ENCODE measurements around the gene NUTM2D. TPM values are rescaled to one million over a fixed set of nuclear protein-coding genes. Genes with fewer than 3 reads are reported as not detected.
"Not testable (repeated sequence)": the region's sequence is repeated elsewhere in the genome, so short reads cannot be mapped to it uniquely, and the experiment has no call there.

The NUTM2D gene
- total RNA-seq, 1 donor from 2014 or later: 11.0 TPM

DNA sequence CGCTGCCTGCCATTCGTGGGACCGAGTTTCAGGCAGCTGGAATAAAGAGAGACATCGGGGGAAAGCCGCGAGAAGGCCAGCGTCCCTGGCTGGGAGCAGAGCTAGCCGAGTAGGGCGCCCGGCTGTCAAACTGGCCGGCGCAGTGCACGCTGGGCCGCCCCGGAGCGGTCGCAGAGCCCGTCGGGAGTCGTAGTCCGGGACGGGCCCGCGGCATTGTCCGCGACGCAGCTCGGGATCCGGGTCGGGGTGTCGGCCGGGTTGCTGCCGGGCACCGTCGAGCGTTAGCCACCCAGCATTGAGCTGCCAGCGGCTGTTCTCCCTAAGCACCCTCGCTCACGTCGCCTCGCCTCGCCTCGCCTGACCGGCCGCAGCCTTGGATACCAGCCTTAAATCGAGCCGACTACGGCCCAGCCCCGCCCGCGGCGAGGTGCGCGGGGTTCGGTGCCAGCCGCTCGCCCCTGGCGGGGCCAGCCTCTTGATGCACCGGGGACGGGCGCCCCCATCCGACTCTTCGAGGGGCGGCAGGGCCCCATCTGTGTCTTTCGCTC lies 14.8 kb upstream of the NUTM2D start:
- TF ChIP-seq, protein P1, sequence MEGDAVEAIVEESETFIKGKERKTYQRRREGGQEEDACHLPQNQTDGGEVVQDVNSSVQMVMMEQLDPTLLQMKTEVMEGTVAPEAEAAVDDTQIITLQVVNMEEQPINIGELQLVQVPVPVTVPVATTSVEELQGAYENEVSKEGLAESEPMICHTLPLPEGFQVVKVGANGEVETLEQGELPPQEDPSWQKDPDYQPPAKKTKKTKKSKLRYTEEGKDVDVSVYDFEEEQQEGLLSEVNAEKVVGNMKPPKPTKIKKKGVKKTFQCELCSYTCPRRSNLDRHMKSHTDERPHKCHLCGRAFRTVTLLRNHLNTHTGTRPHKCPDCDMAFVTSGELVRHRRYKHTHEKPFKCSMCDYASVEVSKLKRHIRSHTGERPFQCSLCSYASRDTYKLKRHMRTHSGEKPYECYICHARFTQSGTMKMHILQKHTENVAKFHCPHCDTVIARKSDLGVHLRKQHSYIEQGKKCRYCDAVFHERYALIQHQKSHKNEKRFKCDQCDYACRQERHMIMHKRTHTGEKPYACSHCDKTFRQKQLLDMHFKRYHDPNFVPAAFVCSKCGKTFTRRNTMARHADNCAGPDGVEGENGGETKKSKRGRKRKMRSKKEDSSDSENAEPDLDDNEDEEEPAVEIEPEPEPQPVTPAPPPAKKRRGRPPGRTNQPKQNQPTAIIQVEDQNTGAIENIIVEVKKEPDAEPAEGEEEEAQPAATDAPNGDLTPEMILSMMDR (IDR thresholded peaks at IDR 0.05; ENCODE audit: unreplicated experiment): peak; percentile 31
- DNase-seq (ENCODE audit: low spot score in 2 of 2, unreplicated experiment in 2 of 2): peak; percentile 66 to 84
- H3K27ac Mint-ChIP-seq: peak overlapping the region; percentile 98
- H3K9me3 Mint-ChIP-seq; H3K27me3 Mint-ChIP-seq (ENCODE audit: low read depth); H3K36me3 Mint-ChIP-seq: not testable (repeated sequence)
- peaks cover 20% of the 10 kb centered on the region for H3K4me1 Mint-ChIP-seq
- peak overlapping the region; percentile 85 for H3K4me3 Mint-ChIP-seq

DNA sequence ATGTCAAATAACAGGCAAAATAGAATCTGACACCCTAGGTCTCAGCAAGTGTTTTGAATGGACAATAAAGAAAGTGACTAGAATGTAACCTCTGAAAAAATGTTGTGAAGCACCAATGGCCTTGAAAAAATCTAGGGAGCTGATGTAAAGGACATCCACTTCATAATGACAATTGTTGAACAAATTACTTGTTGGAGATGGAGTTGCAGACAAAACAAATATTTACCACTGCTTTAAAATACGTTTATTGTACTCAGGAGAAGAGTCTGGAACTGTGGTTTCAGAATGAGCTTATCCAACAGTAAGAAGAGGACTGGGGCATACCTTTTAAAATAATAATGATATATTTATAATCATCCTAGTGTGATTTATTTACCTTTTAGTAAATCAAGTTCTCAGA lies 11.8 kb upstream of the NUTM2D start:
- H3K27me3 Mint-ChIP-seq (ENCODE audit: low read depth); H3K27ac Mint-ChIP-seq; H3K4me3 Mint-ChIP-seq; H3K36me3 Mint-ChIP-seq; H3K9me3 Mint-ChIP-seq; DNase-seq (ENCODE audit: low spot score in 2 of 2, unreplicated experiment in 2 of 2): not testable (repeated sequence)
- peaks cover 11% of the 10 kb centered on the region for H3K4me1 Mint-ChIP-seq

DNA sequence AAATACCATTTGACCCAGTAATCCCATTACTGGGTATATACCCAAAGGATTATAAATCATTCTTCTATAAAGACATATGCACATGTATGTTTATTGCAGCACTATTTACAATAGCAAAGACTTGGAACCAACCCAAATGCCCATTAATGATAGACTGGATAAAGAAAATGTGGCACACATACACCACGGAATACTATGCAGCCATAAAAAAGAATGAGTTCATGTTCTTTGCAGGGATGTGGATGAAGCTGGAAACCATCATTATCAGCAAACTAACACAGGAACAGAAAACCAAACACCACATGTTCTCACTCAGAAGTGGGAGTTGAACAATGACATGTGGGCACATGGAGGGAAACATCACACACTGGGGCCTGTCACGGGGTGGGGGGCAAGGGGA lies 7.4 kb upstream of the NUTM2D start:
- H3K4me1 Mint-ChIP-seq; H3K9me3 Mint-ChIP-seq; H3K27me3 Mint-ChIP-seq (ENCODE audit: low read depth); H3K4me3 Mint-ChIP-seq; DNase-seq (ENCODE audit: low spot score in 2 of 2, unreplicated experiment in 2 of 2); H3K27ac Mint-ChIP-seq; H3K36me3 Mint-ChIP-seq: not testable (repeated sequence)

DNA sequence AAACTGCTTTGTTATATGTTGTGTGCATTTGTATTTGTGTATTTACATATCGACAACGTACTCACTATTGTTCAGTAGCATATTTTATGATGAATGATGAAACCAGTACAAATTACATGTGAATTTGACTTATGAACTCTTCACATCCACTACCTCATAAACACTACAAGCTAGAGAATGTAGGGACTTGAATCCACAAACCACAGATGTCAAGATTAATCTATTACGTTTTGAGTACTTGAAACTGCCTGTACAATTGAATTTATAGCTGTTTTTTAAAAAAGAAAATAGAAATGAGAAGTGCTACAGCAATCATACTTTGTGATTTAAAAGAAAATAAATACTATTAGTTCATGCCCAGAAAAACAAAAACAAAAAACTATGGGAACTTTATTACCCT lies 4.7 kb upstream of the NUTM2D start:
- H3K4me1 Mint-ChIP-seq; H3K27ac Mint-ChIP-seq; H3K9me3 Mint-ChIP-seq; H3K36me3 Mint-ChIP-seq; H3K4me3 Mint-ChIP-seq; DNase-seq (ENCODE audit: low spot score in 2 of 2, unreplicated experiment in 2 of 2); H3K27me3 Mint-ChIP-seq (ENCODE audit: low read depth): not testable (repeated sequence)

DNA sequence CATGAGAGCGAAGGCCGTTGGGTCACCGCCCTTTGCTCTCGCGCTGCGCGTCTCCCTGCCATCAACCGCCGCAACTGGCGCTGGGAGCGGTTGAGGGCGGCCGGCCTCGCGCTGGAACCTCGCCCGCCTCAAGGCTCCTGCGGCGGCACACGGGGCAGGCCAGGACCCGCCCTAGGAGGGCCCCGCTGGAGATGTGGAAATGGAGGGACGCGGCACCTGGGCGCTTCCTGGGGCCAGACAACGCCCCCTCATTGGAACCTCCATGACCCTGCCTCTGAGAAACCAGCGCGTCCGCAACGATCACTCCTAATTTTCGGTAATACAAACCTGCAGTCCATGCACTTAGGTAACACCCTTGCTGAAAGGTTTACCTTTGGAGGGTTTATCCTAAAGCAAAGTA lies 2.4 kb upstream of the NUTM2D start:
- not testable (repeated sequence) for H3K4me1 Mint-ChIP-seq; H3K36me3 Mint-ChIP-seq; H3K27me3 Mint-ChIP-seq (ENCODE audit: low read depth); DNase-seq (ENCODE audit: low spot score in 2 of 2, unreplicated experiment in 2 of 2); H3K4me3 Mint-ChIP-seq; H3K27ac Mint-ChIP-seq; H3K9me3 Mint-ChIP-seq

DNA sequence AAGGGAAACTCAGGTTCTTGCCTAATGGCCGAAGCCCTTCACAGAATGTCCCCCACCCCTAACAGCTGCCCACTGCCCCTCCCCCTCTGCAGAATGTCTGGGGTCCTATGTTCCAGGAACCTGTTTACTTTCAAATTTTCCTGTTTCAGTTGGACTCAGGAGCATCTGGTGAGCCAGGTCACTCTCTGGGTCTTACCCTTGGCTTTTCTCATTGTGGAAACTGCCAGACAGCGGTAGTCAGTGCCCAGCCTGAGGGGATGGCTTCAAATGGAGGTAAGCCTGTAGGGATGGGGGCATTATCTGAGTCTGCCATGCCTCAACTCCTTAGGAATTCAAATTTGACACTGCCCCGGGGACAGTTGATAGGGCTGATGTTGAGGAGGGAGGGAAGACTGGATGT lies 615 bp downstream of the NUTM2D start:
- not testable (repeated sequence) for H3K4me3 Mint-ChIP-seq; H3K4me1 Mint-ChIP-seq; H3K27me3 Mint-ChIP-seq (ENCODE audit: low read depth); H3K36me3 Mint-ChIP-seq; H3K27ac Mint-ChIP-seq; DNase-seq (ENCODE audit: low spot score in 2 of 2, unreplicated experiment in 2 of 2); H3K9me3 Mint-ChIP-seq

DNA sequence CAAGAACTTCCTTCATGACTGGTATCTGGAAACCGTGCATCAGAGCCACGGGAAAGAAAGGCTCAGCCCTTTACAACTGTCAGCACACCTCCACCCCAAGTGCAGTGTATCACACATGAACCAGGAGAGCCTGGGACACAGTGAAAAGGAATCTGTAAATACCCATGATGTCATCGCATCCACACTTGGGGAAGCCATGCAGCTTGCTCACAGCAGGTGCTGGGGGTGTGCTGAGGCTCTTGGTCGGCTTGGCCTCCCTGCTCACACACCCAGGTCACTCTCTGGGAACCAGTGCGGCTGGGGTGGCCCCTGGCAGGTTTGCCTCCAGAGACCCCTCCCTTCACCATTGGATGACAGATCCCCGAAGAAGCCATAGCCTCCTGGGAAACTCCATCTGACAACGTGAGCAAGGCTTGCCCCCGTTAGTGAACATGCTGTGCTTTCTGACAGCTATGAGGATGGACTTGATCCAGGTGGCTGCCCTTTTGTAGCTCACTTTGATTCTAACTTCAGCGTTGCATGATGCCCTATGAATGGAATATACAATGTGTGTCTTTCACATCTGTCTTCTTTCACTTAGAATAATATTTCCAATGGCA lies 12.1 kb downstream of the NUTM2D start:
- not testable (repeated sequence) for H3K27ac Mint-ChIP-seq; H3K27me3 Mint-ChIP-seq (ENCODE audit: low read depth); H3K4me1 Mint-ChIP-seq; H3K36me3 Mint-ChIP-seq; H3K4me3 Mint-ChIP-seq; DNase-seq (ENCODE audit: low spot score in 2 of 2, unreplicated experiment in 2 of 2); H3K9me3 Mint-ChIP-seq

DNA sequence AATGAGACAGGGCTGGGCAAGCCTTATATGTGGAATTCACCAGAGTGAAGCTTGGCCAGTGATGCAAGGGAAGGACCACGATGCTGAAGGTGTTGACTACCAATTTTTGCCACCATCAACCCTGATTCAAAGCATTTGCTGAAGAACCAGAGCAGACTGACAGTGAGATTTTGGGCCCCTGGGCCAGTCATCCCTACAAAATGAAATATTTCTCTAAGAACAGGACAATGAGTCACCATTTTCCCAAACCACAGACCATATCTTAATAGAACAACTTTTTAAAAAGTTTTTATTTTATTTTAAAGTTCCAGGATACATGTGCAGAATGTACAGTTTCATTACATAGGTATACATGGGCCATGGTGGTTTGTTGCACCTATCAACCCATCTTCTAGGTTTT lies 16.5 kb downstream of the NUTM2D start:
- H3K27me3 Mint-ChIP-seq (ENCODE audit: low read depth); H3K4me3 Mint-ChIP-seq; H3K36me3 Mint-ChIP-seq; H3K27ac Mint-ChIP-seq; H3K9me3 Mint-ChIP-seq; H3K4me1 Mint-ChIP-seq; DNase-seq (ENCODE audit: low spot score in 2 of 2, unreplicated experiment in 2 of 2): not testable (repeated sequence)

DNA sequence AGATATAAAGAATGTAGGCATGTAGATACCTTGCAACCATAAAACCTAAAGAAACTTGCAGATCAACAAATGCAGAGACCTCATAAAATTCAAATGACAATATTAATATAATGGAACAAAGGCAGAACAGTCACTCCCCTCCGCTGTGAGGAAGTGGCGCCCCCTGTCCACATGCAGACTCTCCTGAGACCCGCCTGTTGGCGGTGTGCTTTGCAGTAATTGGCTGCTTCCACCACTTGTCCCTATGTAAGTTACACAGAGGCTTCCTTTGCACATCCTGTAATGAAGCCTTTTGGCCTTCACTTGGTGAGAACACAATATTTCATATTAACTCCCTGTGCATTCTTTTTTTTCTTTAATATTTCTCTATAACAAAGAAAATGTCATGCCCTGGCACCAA lies 21.6 kb downstream of the NUTM2D start:
- DNase-seq (ENCODE audit: low spot score in 2 of 2, unreplicated experiment in 2 of 2); H3K36me3 Mint-ChIP-seq; H3K27ac Mint-ChIP-seq; H3K4me1 Mint-ChIP-seq; H3K9me3 Mint-ChIP-seq; H3K4me3 Mint-ChIP-seq: not testable (repeated sequence)
- peaks cover 11% of the 10 kb centered on the region for H3K27me3 Mint-ChIP-seq (ENCODE audit: low read depth)

DNA sequence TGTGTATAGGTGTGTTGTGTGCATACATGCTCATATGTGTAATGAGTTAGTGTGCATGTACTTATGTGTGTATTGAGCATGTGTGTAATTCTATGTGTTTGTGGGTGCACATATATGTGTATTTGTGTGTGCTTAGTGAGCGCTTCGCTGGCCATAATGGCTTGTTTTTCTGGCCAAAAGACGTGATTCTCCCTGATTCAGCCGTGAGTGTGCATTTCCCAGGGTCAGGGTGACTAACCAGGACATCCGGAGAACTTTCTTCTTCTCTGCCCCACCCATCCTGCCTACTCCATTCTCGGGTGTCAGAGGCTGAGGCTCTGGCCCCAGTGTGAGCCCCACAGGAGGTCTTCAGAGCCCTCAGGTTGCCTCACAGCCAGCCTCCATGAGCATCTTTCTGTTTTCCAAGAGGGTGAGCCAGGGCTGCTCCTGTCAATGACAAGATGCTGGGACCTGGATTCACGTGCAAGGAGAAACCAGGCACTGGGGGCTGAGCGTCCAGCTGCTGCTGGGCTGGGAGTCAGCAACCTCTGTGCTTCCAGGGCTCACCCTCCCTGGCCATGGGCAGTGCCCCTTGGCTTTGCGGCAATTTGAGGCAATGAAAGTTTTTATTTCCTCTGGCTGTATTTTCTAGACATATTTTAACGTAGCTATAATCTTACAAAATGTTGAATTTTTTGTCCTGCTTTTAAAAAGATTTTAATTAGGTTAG lies 25.8 kb downstream of the NUTM2D start:
- not testable (repeated sequence) for H3K4me1 Mint-ChIP-seq; H3K9me3 Mint-ChIP-seq; H3K4me3 Mint-ChIP-seq; DNase-seq (ENCODE audit: low spot score in 2 of 2, unreplicated experiment in 2 of 2); H3K36me3 Mint-ChIP-seq; H3K27ac Mint-ChIP-seq; H3K27me3 Mint-ChIP-seq (ENCODE audit: low read depth)

DNA sequence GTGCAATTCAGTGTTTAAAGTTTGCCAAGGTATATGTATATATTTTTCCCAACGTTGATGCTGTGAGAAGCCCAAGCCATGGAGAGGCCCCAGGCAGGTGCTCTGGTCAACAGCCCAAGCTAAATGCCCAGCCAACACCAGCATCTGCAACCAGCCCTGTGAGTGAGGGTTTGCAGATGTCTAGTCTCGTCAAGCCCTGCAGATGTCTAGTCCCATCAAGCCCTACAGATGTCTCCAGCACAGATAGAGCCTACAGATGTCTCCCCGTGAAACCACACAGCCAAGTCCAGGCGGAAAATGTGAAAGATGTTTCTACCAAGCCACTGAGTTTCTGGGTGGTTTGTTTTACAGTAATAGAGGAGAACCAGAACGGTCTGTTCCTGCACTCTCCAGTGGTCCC lies 26.7 kb downstream of the NUTM2D start:
- H3K27ac Mint-ChIP-seq; H3K36me3 Mint-ChIP-seq; H3K4me3 Mint-ChIP-seq; H3K9me3 Mint-ChIP-seq; DNase-seq (ENCODE audit: low spot score in 2 of 2, unreplicated experiment in 2 of 2); H3K27me3 Mint-ChIP-seq (ENCODE audit: low read depth): not testable (repeated sequence)
- H3K4me1 Mint-ChIP-seq: peaks cover 10% of the 10 kb centered on the region

DNA sequence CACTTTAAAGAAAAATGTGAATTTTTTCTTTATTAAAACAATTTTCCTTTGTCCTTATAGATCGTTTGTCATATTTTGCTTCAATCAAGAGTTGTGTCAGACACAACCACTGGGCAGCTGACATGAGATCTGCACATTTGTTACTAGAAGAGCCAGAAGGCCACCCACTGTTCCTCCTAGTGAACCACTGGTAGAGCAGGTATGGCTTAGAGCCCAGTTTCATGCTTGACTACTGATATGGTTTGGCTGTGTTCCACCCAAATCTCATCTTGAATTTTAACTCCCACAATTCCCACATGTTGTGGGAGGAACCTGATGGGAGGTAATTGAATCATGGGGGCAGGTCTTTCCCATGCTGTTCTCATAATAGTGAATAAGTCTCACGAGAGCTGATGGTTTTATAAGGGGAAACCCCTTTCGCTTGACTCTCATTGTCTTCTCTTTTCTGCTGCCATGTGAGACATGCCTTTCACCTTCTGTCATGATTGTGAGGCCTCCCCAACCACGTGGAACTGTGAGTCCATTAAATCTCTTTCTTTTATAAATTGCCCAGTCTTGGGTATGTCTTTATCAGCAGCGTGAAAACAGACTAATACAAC lies 28.3 kb downstream of the NUTM2D start:
- H3K9me3 Mint-ChIP-seq; H3K4me3 Mint-ChIP-seq; H3K27me3 Mint-ChIP-seq (ENCODE audit: low read depth); H3K36me3 Mint-ChIP-seq; DNase-seq (ENCODE audit: low spot score in 2 of 2, unreplicated experiment in 2 of 2); H3K27ac Mint-ChIP-seq: not testable (repeated sequence)
- peaks cover 11% of the 10 kb centered on the region for H3K4me1 Mint-ChIP-seq

DNA sequence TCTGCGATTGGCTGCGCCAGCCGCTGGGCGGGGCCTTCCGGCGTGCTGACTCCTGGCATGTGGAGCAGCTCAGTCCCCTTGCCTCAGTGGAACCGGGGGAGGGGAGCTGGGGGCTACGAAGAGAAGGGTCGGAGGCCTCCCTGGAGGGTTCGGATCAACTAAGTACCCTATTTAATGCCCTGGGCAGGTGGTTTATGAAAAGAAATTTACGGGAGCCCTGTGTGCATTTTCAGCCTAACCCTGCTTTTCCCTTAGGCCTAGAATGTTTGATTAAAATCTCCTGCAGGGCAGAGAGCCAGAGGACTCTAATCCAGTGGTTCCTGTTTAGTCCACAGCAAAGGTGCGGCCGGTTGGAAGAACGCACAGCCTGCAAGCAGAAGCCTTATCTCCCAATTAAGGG lies 33.8 kb downstream of the NUTM2D start:
- H3K36me3 Mint-ChIP-seq; DNase-seq (ENCODE audit: low spot score in 2 of 2, unreplicated experiment in 2 of 2); H3K27ac Mint-ChIP-seq; H3K27me3 Mint-ChIP-seq (ENCODE audit: low read depth); H3K4me3 Mint-ChIP-seq; H3K9me3 Mint-ChIP-seq: not testable (repeated sequence)
- peaks cover 11% of the 10 kb centered on the region for H3K4me1 Mint-ChIP-seq

Data from mesothelial cell of epicardium (in vitro differentiated cells).